ENCODE measurements around the gene BIN1. TPM values are rescaled to one million over a fixed set of nuclear protein-coding genes. Genes with fewer than 3 reads are reported as not detected.

Gene BIN1, protein sequence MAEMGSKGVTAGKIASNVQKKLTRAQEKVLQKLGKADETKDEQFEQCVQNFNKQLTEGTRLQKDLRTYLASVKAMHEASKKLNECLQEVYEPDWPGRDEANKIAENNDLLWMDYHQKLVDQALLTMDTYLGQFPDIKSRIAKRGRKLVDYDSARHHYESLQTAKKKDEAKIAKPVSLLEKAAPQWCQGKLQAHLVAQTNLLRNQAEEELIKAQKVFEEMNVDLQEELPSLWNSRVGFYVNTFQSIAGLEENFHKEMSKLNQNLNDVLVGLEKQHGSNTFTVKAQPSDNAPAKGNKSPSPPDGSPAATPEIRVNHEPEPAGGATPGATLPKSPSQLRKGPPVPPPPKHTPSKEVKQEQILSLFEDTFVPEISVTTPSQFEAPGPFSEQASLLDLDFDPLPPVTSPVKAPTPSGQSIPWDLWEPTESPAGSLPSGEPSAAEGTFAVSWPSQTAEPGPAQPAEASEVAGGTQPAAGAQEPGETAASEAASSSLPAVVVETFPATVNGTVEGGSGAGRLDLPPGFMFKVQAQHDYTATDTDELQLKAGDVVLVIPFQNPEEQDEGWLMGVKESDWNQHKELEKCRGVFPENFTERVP
- total RNA-seq = 100 to 1,000 TPM; 132 to 133 TPM
- total RNA-seq = 159 to 164 reads per million in 2 donors

DNA sequence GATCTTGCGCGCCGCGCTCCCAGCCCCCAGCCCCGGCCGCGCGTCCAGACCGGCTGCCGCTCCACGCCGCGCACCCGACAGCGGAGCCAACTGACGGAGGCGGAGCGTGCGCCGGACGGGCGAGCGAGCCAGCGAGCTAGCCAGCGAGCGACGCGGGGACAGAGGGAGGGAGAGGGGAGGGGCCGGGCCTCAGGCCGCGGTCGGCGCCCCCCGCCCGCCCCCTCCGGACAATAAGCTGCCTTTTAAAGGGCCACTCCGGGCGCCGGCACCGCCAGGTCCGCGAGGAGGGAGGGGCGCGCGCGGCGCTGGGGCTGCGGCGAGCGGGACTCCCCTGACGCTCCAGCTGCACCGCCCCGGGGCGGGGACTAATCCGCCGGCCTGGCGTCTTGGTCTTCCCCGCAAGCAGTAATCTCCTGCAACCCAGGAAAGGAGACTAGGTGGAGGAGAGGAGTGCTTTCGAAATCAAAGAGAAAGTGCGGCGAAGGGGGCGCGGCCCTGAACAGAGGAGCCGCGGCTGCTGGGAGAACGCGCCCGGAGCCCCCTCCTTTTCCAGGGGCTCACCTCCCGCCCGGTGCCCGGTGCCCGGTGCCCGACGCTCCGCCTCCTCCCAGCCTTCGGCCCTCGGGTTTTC is at the start of gene BIN1:
BIN1 (minus strand) TSS at position 164 of the 631 bp plus-strand sequence. CDS start 211 bp downstream, outside the sequence.
- Mint-ChIP-seq H3K4me3 (peak within 1 kb of the TSS; percentile 92), H3K27me3 (peaks cover 10% of the 10 kb centered on the region), H3K36me3 (ENCODE audit: low read depth) (no peaks in the 10 kb centered on the region), H3K27ac (peak within 1 kb of the TSS; percentile 66), H3K4me1 (peaks cover 10% of the 10 kb centered on the region)
- ATAC-seq = peak; percentile 92
- peak in 2 of 3 donors; percentile 59 to 60 for DNase-seq
- no peaks in the 10 kb centered on the region for H3K9me3 ChIP-seq (ENCODE audit: control insufficient read depth, low read length, poor library complexity, severe bottlenecking)

DNA sequence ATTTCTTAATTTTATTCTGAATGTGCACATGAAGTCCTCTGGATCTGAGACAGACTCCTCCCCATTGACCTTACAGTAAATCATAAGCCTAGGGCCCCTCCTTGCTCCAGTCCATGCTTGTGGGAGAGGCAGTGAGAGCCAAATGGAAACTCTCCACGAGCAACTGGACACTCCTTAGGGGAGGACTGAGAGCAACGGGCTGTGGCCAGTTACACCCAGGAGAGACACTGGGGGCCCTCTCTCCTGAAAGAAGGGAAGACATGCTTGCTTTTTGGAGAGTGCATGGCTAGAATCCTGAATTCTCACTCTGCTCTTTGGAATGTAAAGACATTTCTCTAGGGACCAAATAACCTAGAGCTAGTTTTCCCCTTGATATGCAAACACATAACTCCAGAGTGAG is 49.0 kb upstream of the BIN1 start:
- H3K27ac Mint-ChIP-seq = no peak overlapping the region
- DNase-seq (no peak), ATAC-seq (no peak)
- no peaks in the 10 kb centered on the region for H3K36me3 Mint-ChIP-seq (ENCODE audit: low read depth)
- no peak overlapping the region for H3K4me3 Mint-ChIP-seq
- no peaks in the 10 kb centered on the region for H3K9me3 ChIP-seq (ENCODE audit: control insufficient read depth, low read length, poor library complexity, severe bottlenecking)
- H3K4me1 Mint-ChIP-seq = no peaks in the 10 kb centered on the region
- peaks cover 46% of the 10 kb centered on the region for H3K27me3 Mint-ChIP-seq

DNA sequence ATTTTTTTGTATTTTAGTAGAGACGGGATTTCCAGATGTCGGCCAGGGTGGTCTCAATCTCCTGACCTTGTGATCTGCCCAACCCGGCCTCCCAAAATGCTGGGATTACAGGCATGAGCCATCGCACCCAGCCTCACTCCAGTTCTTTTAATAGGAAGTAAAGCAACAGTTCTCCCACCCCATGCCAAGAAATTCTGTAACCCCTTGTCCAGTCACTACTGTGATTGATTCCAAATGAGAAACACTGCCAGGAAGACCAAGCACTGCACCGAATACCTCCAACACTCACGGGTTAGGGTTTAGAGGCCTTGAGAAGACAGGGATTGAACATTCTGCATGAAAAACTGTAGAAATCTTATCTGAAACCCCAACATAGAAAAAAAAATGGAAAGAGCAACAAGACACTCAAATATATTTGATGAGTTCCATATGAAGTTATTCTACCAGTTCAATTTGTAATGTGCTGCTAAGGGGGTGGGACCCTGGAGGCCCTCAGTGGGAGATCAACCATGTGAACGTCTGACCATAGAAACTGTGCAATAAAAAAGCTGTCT is 48.2 kb upstream of the BIN1 start:
- DNase-seq (no peak), ATAC-seq (no peak)
- no peak overlapping the region for H3K27ac Mint-ChIP-seq
- H3K9me3 ChIP-seq (ENCODE audit: control insufficient read depth, low read length, poor library complexity, severe bottlenecking) = no peaks in the 10 kb centered on the region
- no peaks in the 10 kb centered on the region for H3K4me1 Mint-ChIP-seq
- no peak overlapping the region for H3K4me3 Mint-ChIP-seq
- H3K36me3 Mint-ChIP-seq (ENCODE audit: low read depth) = no peaks in the 10 kb centered on the region
- H3K27me3 Mint-ChIP-seq = peaks cover 43% of the 10 kb centered on the region

DNA sequence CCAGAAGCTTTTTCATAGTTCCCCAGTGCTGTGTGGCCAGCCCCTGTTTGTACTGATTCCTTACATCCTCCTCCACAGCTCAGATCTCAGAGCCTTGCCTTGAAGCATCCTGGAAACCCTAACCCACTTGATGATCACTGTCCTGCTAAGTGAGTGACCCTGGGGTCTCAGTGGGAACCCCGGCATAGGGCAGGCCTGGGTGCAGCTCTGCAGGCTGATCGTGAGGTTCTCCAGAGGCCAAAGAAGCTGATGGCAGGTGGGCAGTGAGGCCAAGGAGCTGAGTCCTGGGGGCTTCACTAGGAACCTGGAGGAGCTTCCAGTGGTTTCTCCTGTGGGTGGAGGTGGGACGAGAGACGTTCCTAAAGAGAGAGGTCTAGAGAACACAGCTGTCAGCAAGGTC is 47.4 kb upstream of the BIN1 start:
- no peaks in the 10 kb centered on the region for H3K4me1 Mint-ChIP-seq
- ATAC-seq (no peak), DNase-seq (no peak)
- H3K36me3 Mint-ChIP-seq (ENCODE audit: low read depth) = no peaks in the 10 kb centered on the region
- H3K27ac Mint-ChIP-seq = no peak overlapping the region
- no peaks in the 10 kb centered on the region for H3K9me3 ChIP-seq (ENCODE audit: control insufficient read depth, low read length, poor library complexity, severe bottlenecking)
- no peak overlapping the region for H3K4me3 Mint-ChIP-seq
- H3K27me3 Mint-ChIP-seq = peaks cover 43% of the 10 kb centered on the region

DNA sequence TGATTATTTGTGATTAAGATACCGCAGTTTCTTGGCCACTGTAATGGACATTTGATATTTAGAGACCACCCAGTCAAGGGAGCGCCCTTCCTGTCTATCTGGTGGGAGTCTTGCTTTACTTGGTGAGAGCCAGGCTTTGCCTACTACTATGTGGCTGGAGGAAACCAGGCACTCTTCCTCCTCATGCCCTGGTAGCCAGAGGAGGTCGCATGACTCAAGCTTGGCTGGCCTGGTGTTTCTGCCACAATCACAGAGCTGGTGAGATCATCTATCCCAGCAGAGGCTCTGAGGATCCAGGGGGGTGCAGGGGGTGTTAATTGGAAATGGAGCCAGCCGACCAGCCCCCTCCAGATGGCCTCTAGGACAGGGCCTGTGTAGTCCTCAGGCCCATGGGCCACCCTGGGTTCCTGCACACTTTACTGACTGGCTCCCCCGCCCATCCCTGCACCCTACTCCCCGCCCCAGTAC is 46.8 kb upstream of the BIN1 start:
- H3K36me3 Mint-ChIP-seq (ENCODE audit: low read depth) = no peaks in the 10 kb centered on the region
- no peak for DNase-seq
- ATAC-seq = no peak
- H3K4me1 Mint-ChIP-seq = no peaks in the 10 kb centered on the region
- no peak overlapping the region for H3K27ac Mint-ChIP-seq
- H3K27me3 Mint-ChIP-seq = peaks cover 37% of the 10 kb centered on the region
- no peaks in the 10 kb centered on the region for H3K9me3 ChIP-seq (ENCODE audit: control insufficient read depth, low read length, poor library complexity, severe bottlenecking)
- no peak overlapping the region for H3K4me3 Mint-ChIP-seq

DNA sequence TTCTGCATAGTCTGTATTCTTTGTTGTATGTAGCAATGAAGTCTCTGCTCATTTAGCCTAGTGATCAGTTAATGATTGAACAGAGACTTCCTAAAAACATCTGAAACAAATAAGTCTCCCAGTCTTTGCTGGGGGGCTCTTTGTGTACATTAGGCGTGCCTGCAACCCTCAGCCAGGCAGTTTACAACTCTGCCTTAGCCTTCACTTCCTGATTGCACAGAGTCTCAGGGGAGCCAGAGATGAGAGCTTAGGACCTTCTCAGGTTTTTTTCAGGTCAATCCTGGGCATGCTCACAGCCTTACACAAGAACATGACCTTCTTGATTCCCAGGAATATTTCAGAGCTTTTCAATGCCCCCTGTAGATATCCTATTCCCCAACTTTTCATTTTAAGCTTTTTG is 44.0 kb upstream of the BIN1 start:
- no peak for DNase-seq
- Mint-ChIP-seq H3K27me3 (peaks cover 17% of the 10 kb centered on the region), H3K4me1 (no peaks in the 10 kb centered on the region), H3K4me3 (no peak overlapping the region), H3K27ac (no peak overlapping the region), H3K36me3 (ENCODE audit: low read depth) (no peaks in the 10 kb centered on the region)
- H3K9me3 ChIP-seq (ENCODE audit: control insufficient read depth, low read length, poor library complexity, severe bottlenecking) = no peaks in the 10 kb centered on the region
- no peak for ATAC-seq

DNA sequence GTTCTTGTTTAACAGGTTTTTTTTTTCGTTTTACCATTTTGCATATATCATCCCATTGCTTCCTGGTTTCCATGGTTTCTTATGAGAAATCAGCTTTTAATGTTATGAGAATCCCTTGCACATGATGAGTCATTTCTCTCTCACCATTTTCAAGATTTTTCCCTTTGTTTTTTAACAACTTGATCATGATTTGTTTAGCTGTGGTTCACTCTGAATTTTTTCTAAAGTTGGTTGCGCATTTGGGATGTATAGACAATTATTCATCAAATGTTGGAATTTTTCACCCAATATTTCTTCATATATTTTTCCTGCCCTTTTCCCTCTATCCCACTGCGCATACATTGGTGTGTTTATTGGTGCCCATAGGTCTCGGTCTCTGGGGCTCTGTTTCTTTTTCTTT is 42.4 kb upstream of the BIN1 start:
- no peak overlapping the region for H3K27ac Mint-ChIP-seq
- no peaks in the 10 kb centered on the region for H3K4me1 Mint-ChIP-seq
- no peak overlapping the region for H3K4me3 Mint-ChIP-seq
- ATAC-seq (no peak), DNase-seq (no peak)
- H3K36me3 Mint-ChIP-seq (ENCODE audit: low read depth) = no peaks in the 10 kb centered on the region
- no peaks in the 10 kb centered on the region for H3K9me3 ChIP-seq (ENCODE audit: control insufficient read depth, low read length, poor library complexity, severe bottlenecking)
- H3K27me3 Mint-ChIP-seq = peaks cover 5% of the 10 kb centered on the region

DNA sequence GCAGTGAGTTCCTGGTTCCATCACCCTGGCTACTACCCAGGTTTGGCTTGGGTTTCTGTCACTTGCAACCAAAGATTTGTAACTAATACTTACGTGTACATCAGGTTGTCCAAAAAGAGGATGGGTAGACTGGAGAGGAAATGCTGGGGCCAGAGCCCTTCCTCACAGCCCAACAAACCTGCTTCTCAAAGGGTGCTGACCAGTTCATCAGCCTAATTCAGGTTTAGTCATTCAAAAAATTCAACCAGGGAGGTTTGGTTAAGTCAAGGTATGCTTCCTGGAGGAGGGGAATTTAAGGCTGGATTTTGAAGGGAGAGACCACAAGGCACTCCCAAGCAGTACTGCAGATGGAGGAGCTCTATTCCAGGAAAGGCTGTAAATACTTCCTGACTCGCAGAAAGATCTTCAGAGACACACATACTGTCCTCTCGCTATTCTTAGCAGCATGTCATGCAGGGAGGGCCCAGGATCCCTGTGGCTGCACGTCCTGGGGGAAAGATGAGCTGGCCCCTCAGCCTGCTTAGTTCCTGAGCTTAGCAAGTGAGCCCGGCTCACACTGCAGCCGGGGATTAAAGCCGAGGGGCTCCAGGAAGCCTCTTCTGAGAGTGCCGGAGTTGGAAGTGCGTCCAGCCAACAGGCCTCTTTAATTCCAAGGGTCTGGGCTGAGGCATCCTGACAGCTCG is 40.0 kb upstream of the BIN1 start:
- Mint-ChIP-seq H3K27me3 (peaks cover 4% of the 10 kb centered on the region), H3K4me3 (no peak overlapping the region), H3K27ac (no peak overlapping the region), H3K36me3 (ENCODE audit: low read depth) (no peaks in the 10 kb centered on the region), H3K4me1 (no peaks in the 10 kb centered on the region)
- DNase-seq (no peak), ATAC-seq (no peak)
- no peaks in the 10 kb centered on the region for H3K9me3 ChIP-seq (ENCODE audit: control insufficient read depth, low read length, poor library complexity, severe bottlenecking)

DNA sequence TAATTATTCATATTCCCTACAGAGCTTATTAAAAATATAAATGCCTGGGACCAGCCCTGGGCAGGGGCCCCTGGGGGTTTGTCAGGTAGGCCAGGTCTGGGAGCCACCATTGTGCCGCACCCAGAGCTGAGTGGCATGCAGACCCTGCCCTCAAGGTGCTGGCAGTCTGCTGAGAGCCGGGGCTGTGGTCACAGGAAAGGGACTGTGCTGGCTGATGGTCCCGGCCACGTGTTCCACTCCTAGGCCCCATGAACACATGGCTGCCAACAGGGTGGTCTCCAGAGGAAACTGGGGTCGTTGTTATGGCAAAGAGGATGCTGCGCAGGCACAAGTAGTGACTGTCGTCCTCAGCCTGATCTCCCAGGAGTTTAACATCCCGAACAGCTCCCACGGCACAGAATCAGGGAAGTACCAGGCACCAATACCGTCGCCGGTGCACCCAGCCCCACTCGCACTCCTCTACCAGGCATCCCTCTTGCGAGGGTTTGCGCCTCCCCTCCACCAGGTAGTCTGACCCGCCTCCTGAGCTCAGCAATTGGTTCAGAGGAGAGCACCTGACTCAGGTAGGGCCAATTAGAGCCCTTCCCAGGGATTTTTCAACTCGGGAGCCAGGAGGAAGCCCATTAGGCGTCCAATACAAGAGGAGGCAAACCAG is 39.2 kb upstream of the BIN1 start:
- H3K27ac Mint-ChIP-seq = no peak overlapping the region
- ATAC-seq = no peak
- no peak for DNase-seq
- no peaks in the 10 kb centered on the region for H3K9me3 ChIP-seq (ENCODE audit: control insufficient read depth, low read length, poor library complexity, severe bottlenecking)
- H3K4me1 Mint-ChIP-seq = no peaks in the 10 kb centered on the region
- H3K36me3 Mint-ChIP-seq (ENCODE audit: low read depth) = no peaks in the 10 kb centered on the region
- peaks cover 10% of the 10 kb centered on the region for H3K27me3 Mint-ChIP-seq
- H3K4me3 Mint-ChIP-seq = no peak overlapping the region

DNA sequence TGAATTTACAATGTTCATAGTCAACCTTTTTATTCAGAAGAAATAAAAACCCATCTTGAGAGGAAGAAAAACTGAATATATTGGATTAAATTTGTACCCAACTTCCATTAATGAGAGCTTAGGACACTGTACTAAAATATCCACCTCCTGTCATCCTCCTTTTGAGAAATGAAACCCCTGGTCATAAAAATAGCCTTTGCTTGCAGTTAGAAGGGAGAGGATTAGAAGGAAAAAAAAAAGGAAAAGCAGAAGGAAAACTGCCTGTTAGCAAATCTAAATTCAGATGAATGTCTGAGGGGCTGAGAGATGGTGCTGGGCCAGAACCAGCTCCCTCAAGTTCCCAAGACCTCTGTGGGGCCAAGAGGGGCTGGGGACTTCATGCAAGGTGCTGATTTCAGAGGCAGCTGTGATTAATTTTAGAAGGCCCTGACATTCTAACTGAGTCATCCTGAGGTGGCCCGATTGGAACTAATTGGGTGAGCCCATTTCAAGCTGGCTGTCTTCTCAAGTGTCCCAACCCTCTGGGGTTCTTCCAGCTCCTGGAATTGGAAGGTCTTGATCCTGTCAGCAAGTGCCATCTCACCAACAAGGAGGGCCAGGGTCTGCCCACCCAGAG is 38.4 kb upstream of the BIN1 start:
- Mint-ChIP-seq H3K36me3 (ENCODE audit: low read depth) (no peaks in the 10 kb centered on the region), H3K4me1 (no peaks in the 10 kb centered on the region), H3K4me3 (no peak overlapping the region), H3K27me3 (peaks cover 17% of the 10 kb centered on the region), H3K27ac (no peak overlapping the region)
- H3K9me3 ChIP-seq (ENCODE audit: control insufficient read depth, low read length, poor library complexity, severe bottlenecking) = no peaks in the 10 kb centered on the region
- DNase-seq = no peak
- no peak for ATAC-seq

DNA sequence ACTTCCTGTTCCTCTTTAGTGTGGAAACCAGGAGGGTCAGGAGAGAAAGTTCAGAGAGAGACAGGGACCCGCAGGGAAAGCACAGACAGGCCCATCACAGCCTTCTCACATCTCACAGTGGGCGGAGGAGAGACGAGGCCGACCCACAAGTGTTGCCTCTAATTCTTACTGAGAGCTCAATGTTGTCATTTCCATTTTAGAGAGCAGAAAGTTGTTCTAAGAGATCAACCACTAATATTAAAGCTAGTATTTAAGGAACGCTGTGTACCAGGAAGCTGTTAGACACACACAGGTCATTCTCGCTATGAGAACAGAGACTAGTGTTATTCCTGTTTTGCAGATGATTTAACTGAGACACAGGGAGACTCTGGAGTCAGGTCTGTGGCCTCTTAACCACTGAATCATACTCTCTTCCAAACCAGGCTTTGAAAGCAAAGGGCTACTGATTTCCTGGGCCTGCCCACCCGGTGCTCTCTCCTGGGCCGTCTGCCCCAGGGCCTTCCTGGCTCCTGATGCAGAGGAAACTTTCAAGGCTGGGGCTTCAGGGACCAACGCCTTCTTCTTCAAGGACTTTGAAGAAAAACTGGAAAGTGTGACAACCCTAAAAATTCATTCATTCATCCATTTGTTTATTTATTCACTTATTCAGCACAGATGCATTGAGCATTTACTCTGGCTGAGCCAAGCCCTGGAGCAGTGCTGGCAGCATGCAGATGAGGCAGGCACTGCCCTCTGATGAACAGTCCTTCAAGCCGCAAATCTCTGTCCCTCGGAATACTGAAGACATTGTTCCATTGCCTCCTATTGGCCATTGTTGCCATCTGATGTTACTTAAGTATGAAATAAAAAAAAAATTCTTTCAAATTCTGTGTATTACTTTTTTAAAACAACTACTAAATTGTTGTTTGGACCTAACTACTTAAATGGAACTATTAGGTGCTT is 37.2 kb upstream of the BIN1 start:
- Mint-ChIP-seq H3K36me3 (ENCODE audit: low read depth) (no peaks in the 10 kb centered on the region), H3K4me3 (no peak overlapping the region), H3K27ac (no peak overlapping the region), H3K4me1 (no peaks in the 10 kb centered on the region), H3K27me3 (peaks cover 19% of the 10 kb centered on the region)
- no peak for ATAC-seq
- H3K9me3 ChIP-seq (ENCODE audit: control insufficient read depth, low read length, poor library complexity, severe bottlenecking) = no peaks in the 10 kb centered on the region
- DNase-seq = no peak
